H9 (cell line): ENCODE results near the gene CDH4. TPM values are rescaled to one million over a fixed set of nuclear protein-coding genes. Genes with fewer than 3 reads are reported as not detected.

Experiments
- DNase-seq: peaks from one replicate; pipeline ENCODE4 v3.0.0-alpha.2; 2017
- H2AFZ ChIP-seq: one replicate; pipeline ENCODE4 v1.6.1; 2013; ENCODE audit warnings: mild to moderate bottlenecking, low read length, control low read depth, moderate library complexity
- H2AK5ac ChIP-seq: 2 replicates; pipeline ENCODE4 v1.6.1; 2013; ENCODE audit warnings: low read length, control low read depth, mixed read lengths; ENCODE audit not compliant: insufficient read length
- H2BK120ac ChIP-seq: one replicate; pipeline ENCODE4 v1.6.1; 2013; ENCODE audit warnings: low read depth, mild to moderate bottlenecking, low read length, control low read depth, inconsistent platforms; ENCODE audit not compliant: poor library complexity, severe bottlenecking
- H2BK12ac ChIP-seq: 2 replicates; pipeline ENCODE4 v1.6.1; 2013; ENCODE audit warnings: low read length, control low read depth, mixed read lengths, low read depth; ENCODE audit not compliant: insufficient read length
- H2BK15ac ChIP-seq: 2 replicates; pipeline ENCODE4 v1.6.1; 2013; ENCODE audit warnings: low read depth, low read length, control low read depth
- H2BK20ac ChIP-seq: one replicate; pipeline ENCODE4 v1.6.1; 2013; ENCODE audit warnings: low read depth, mild to moderate bottlenecking, low read length, control low read depth, inconsistent platforms; ENCODE audit not compliant: poor library complexity, severe bottlenecking
- H2BK5ac ChIP-seq: 2 replicates; pipeline ENCODE4 v1.6.1; 2013; ENCODE audit warnings: low read length, control low read depth, mixed read lengths; ENCODE audit not compliant: insufficient read length
- H3K14ac ChIP-seq: 2 replicates; pipeline ENCODE4 v1.6.1; 2013; ENCODE audit warnings: low read length, control low read depth; ENCODE audit not compliant: insufficient read depth
- H3K18ac ChIP-seq: 2 replicates; pipeline ENCODE4 v1.6.1; 2013; ENCODE audit warnings: low read depth, mild to moderate bottlenecking, mixed read lengths, low read length, control low read depth; ENCODE audit not compliant: insufficient read length
- H3K23ac ChIP-seq: 2 replicates; pipeline ENCODE4 v1.6.1; 2013; ENCODE audit warnings: low read length, control low read depth, mixed read lengths, low read depth; ENCODE audit not compliant: insufficient read length
- H3K23me2 ChIP-seq: 2 replicates; pipeline ENCODE4 v1.6.1; 2013; ENCODE audit warnings: low read depth, mild to moderate bottlenecking, mixed read lengths, low read length, control low read depth; ENCODE audit not compliant: insufficient read length, poor library complexity, severe bottlenecking
- H3K27ac ChIP-seq: 2 replicates; pipeline ENCODE4 v1.5.1; 2013; ENCODE audit warnings: low read length, control low read depth, mixed read lengths, low read depth; ENCODE audit not compliant: insufficient read length
- H3K27me3 ChIP-seq: 2 replicates; pipeline ENCODE4 v1.6.1; 2013; ENCODE audit warnings: low read length, control low read depth, inconsistent platforms; ENCODE audit not compliant: insufficient read depth
- H3K4ac ChIP-seq: 2 replicates; pipeline ENCODE4 v1.6.1; 2013; ENCODE audit warnings: low read depth, mild to moderate bottlenecking, control low read depth, inconsistent platforms, low read length, moderate library complexity
- H3K4me1 ChIP-seq: 2 replicates; pipeline ENCODE4 v1.6.1; 2013; ENCODE audit warnings: low read length, control low read depth, inconsistent platforms; ENCODE audit not compliant: insufficient read depth
- H3K4me2 ChIP-seq: 2 replicates; pipeline ENCODE4 v1.6.1; 2013; ENCODE audit warnings: low read length, control low read depth, mixed read lengths; ENCODE audit not compliant: insufficient read length, insufficient read depth
- H3K56ac ChIP-seq: 2 replicates; pipeline ENCODE4 v1.6.1; 2013; ENCODE audit warnings: low read depth, mild to moderate bottlenecking, mixed read lengths, low read length, control low read depth; ENCODE audit not compliant: insufficient read length
- H3K79me1 ChIP-seq: 2 replicates; pipeline ENCODE4 v1.6.1; 2013; ENCODE audit warnings: low read depth, mild to moderate bottlenecking, moderate library complexity, low read length, control low read depth, inconsistent platforms; ENCODE audit not compliant: insufficient read depth, poor library complexity, severe bottlenecking
- H3K79me2 ChIP-seq: 2 replicates; pipeline ENCODE4 v1.6.1; 2013; ENCODE audit warnings: low read length, control low read depth, inconsistent platforms; ENCODE audit not compliant: insufficient read depth
- H3K9ac ChIP-seq: 2 replicates; pipeline ENCODE4 v1.6.1; 2013; ENCODE audit warnings: low read length, control low read depth, mixed read lengths; ENCODE audit not compliant: insufficient read length; ENCODE audit errors: extremely low read depth
- H3K9me3 ChIP-seq: one replicate; pipeline ENCODE4 v1.6.1; 2013; ENCODE audit warnings: low read depth, low read length, inconsistent platforms; ENCODE audit not compliant: control insufficient read depth
- H3T11ph ChIP-seq: one replicate; pipeline ENCODE4 v1.6.1; 2013; ENCODE audit warnings: mild to moderate bottlenecking, low read length, control low read depth, inconsistent platforms
- H4K20me1 ChIP-seq: one replicate; pipeline ENCODE4 v1.6.1; 2013; ENCODE audit not compliant: control insufficient read depth, insufficient read length, insufficient read depth
- H4K5ac ChIP-seq: 2 replicates; pipeline ENCODE4 v1.6.1; 2013; ENCODE audit warnings: low read depth, mild to moderate bottlenecking, mixed read lengths, low read length, control low read depth; ENCODE audit not compliant: insufficient read length
- H4K8ac ChIP-seq: replicated peaks from 2 replicates; pipeline ENCODE4 v1.6.1; 2013; ENCODE audit warnings: low read length, control low read depth, mixed read lengths, low read depth; ENCODE audit not compliant: insufficient read length
- H4K91ac ChIP-seq: 2 replicates; pipeline ENCODE4 v1.6.1; 2013; ENCODE audit warnings: low read depth, mild to moderate bottlenecking, moderate library complexity, mixed read lengths, low read length, control low read depth; ENCODE audit not compliant: insufficient read length
- H3K27ac Mint-ChIP-seq, 3 experiments: 2 replicates in 2 of 3; 3 replicates in 1 of 3; pipeline ENCODE4 v1.8.0; 2020 to 2021; ENCODE audit warnings: mixed read lengths in 3 of 3, mild to moderate bottlenecking in 1 of 3, moderate library complexity in 1 of 3
- H3K27me3 Mint-ChIP-seq: 2 replicates; pipeline ENCODE4 v1.8.0; 2021; ENCODE audit warnings: low read depth, mild to moderate bottlenecking, moderate library complexity, mixed read lengths
- H3K36me3 Mint-ChIP-seq, 3 experiments: 2 replicates in 2 of 3; 3 replicates in 1 of 3; pipeline ENCODE4 v1.8.0; 2020 to 2021; ENCODE audit warnings: low read depth in 3 of 3, mixed read lengths in 3 of 3; ENCODE audit not compliant: insufficient read depth in 1 of 3
- H3K4me1 Mint-ChIP-seq, 2 experiments: 2 replicates each; pipeline ENCODE4 v1.8.0; 2020; ENCODE audit warnings: mixed read lengths in 2 of 2
- H3K4me3 Mint-ChIP-seq, 2 experiments: 2 replicates in 1 of 2; 3 replicates in 1 of 2; pipeline ENCODE4 v1.8.0; 2020 to 2021; ENCODE audit warnings: mild to moderate bottlenecking in 2 of 2, mixed read lengths in 2 of 2, moderate library complexity in 1 of 2
- H3K9me3 Mint-ChIP-seq, 2 experiments: 2 replicates in 1 of 2; 3 replicates in 1 of 2; pipeline ENCODE4 v1.8.0; 2020; ENCODE audit warnings: mild to moderate bottlenecking in 2 of 2, mixed read lengths in 2 of 2, moderate library complexity in 1 of 2
- WGBS: extraction: QIAGEN DNeasy Blood & Tissue Kit; methylation state at CpG from one replicate; pipeline ENCODE4 v1.1.7; 2013; ENCODE audit warnings: missing lambda C conversion rate, low lambda C conversion rate, mixed read lengths; ENCODE audit not compliant: insufficient read length; ENCODE audit errors: extremely low coverage; 5-methylcytosine and 5-hydroxymethylcytosine counted together
- total RNA-seq: library from RNA; stranded (reverse); gene quantifications from 2 replicates; pipeline ENCODE4 v1.2.1, GENCODE V29; 2021
- TF ChIP-seq, protein P1 (sequence below): fragments of 200-600 bp; sonication (generic); conservative IDR thresholded peaks from 3 replicates; pipeline ENCODE4 v1.8.0; 2021; ENCODE audit warnings: antibody characterized with exemption, mild to moderate bottlenecking

Gene CDH4
- total RNA-seq, 1 experiment from 2014 or later, result 3.0 TPM

DNA sequence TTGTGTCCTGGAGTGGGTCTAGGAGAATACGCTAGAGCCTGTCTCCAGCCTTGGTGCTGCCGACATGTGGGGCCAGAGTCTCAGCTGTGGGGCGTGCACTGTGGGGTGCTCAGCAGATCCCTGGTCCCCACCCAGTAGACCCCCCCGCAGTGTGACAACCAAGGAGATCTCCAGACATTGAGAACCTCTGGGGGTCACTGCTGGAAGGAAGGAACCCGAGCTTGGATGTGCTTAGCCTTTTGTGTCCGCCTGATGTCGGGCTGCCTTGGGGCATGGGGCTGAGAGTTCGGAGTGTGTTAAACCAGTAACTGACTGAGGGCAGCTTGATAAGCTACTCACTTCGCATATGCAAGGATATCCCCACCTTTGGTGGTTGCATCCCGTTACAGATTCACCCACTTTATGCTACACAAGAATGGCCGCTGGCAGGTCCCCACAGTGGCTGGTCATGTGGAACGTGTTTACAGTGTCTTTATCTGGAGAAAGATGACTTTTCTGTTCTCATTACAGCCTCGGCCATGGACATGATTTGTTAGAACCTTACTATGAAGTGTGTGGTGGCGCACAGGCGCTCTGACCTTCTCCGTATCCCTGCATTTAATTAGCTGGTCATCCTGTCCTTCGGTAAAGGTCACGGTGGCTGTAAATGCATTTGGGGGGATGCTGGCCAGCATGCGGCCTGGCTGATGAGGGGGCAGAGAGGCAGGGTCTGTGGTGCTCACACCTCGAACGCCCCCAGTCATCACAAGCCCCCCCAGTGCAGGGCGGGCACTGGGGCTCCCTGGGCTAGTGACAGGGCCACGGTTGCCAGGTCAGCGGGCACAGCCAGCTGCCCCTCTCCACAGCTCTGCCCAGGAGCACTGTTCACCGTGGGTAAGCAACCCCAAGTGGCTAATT, 446.8 kb downstream of the CDH4 start:
- Histone ChIP-seq H3K27me3 (no peaks in the 10 kb centered on the region; the same call in 1 of the 2 replicates), H4K20me1 (no peaks in the 10 kb centered on the region), H2BK12ac (no peak overlapping the region), H3K9ac (no peak overlapping the region), H2AFZ (no peak overlapping the region), H3K4me2 (no peak overlapping the region), H3K18ac (no peak overlapping the region), H2BK15ac (no peak overlapping the region), H3K9me3 (no peaks in the 10 kb centered on the region), H2BK5ac (no peak overlapping the region), H4K8ac (no peak overlapping the region), H2AK5ac (no peak overlapping the region), H3K27ac (no peak overlapping the region), H3K4me1 (no peaks in the 10 kb centered on the region), H3T11ph (no peak overlapping the region), H2BK20ac (no peak overlapping the region), H3K14ac (peak overlapping the region; percentile 40; the same call in 1 of the 2 replicates), H4K91ac (no peak overlapping the region), H3K56ac (no peak overlapping the region), H4K5ac (no peak overlapping the region), H3K23ac (no peak overlapping the region), H3K23me2 (no peaks in the 10 kb centered on the region), H3K4ac (no peak overlapping the region), H2BK120ac (no peak overlapping the region), H3K79me1 (no peaks in the 10 kb centered on the region), H3K79me2 (no peaks in the 10 kb centered on the region)
- H3K9me3 Mint-ChIP-seq, result peaks cover 0 to 2% of the 10 kb centered on the region in 2 experiments; a peak in 1 of 5 replicates
- H3K4me3 Mint-ChIP-seq, result no peak overlapping the region
- no peaks in the 10 kb centered on the region; a peak in 1 of 7 replicates for H3K36me3 Mint-ChIP-seq
- DNase-seq, result no peak
- TF ChIP-seq, protein P1, sequence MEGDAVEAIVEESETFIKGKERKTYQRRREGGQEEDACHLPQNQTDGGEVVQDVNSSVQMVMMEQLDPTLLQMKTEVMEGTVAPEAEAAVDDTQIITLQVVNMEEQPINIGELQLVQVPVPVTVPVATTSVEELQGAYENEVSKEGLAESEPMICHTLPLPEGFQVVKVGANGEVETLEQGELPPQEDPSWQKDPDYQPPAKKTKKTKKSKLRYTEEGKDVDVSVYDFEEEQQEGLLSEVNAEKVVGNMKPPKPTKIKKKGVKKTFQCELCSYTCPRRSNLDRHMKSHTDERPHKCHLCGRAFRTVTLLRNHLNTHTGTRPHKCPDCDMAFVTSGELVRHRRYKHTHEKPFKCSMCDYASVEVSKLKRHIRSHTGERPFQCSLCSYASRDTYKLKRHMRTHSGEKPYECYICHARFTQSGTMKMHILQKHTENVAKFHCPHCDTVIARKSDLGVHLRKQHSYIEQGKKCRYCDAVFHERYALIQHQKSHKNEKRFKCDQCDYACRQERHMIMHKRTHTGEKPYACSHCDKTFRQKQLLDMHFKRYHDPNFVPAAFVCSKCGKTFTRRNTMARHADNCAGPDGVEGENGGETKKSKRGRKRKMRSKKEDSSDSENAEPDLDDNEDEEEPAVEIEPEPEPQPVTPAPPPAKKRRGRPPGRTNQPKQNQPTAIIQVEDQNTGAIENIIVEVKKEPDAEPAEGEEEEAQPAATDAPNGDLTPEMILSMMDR, result no peak
- no peak overlapping the region for H3K27ac Mint-ChIP-seq
- WGBS, result no CpG with 5 or more reads among the region's 25 CpGs
- H3K27me3 Mint-ChIP-seq, result peaks cover 62% of the 10 kb centered on the region
- H3K4me1 Mint-ChIP-seq, result no peaks in the 10 kb centered on the region
